A549 (cell line): ENCODE data around the gene DNM3.

Experiments
- CEBPB ChIP-seq, 2 experiments: fragments of >200 bp in 1 of 2; sonication (Bioruptor Twin) in 1 of 2; formaldehyde crosslinking in 1 of 2; IDR thresholded peaks; 2 replicates each; pipeline ENCODE4 v1.6.1; 2012 to 2016
- CTCF ChIP-seq: fragments of >200 bp; sonication (Bioruptor Twin); formaldehyde crosslinking; IDR thresholded peaks from 3 replicates; pipeline ENCODE4 v1.5.1; 2016
- E2F6 ChIP-seq: IDR thresholded peaks from 2 replicates; pipeline ENCODE4 v1.6.1; 2012; ENCODE audit warnings: low read depth, borderline replicate concordance
- EP300 ChIP-seq, 2 experiments: fragments of >200 bp; sonication (Bioruptor Twin); formaldehyde crosslinking; IDR thresholded peaks; 2 replicates in 1 of 2; 3 replicates in 1 of 2; pipeline ENCODE4 v1.6.1; 2016 to 2017
- ESRRA ChIP-seq: fragments of 150-350 bp; IDR thresholded peaks from 2 replicates; pipeline ENCODE4 v1.6.1; 2014; ENCODE audit warnings: mild to moderate bottlenecking, low read length, borderline replicate concordance
- PBX3 ChIP-seq: IDR thresholded peaks from 2 replicates; pipeline ENCODE4 v1.6.1; 2012
- POLR2A ChIP-seq: IDR thresholded peaks from 2 replicates; pipeline ENCODE4 v1.6.1; 2012; ENCODE audit warnings: mild to moderate bottlenecking, low read length
- RAD21 ChIP-seq, 2 experiments: fragments of >200 bp in 1 of 2; sonication (Bioruptor Twin) in 1 of 2; formaldehyde crosslinking in 1 of 2; IDR thresholded peaks in 1 of 2; conservative IDR thresholded peaks in 1 of 2; 2 replicates in 1 of 2; 3 replicates in 1 of 2; pipeline ENCODE4 v1.6.1; 2012 to 2018; ENCODE audit warnings: inconsistent platforms in 1 of 2
- RCOR1 ChIP-seq: fragments of 150-350 bp; IDR thresholded peaks from 2 replicates; pipeline ENCODE4 v1.6.1; 2014; ENCODE audit warnings: antibody characterized with exemption, low read length, low read depth
- SREBF2 ChIP-seq: fragments of 450-650 bp; IDR thresholded peaks from 2 replicates; pipeline ENCODE4 v1.6.1; 2014; ENCODE audit warnings: mild to moderate bottlenecking, moderate library complexity
- USF2 ChIP-seq: fragments of 450-650 bp; IDR thresholded peaks from 2 replicates; pipeline ENCODE4 v1.6.1; 2014; ENCODE audit warnings: antibody characterized with exemption
- ZFP36 ChIP-seq: fragments of 450-650 bp; IDR thresholded peaks from 2 replicates; pipeline ENCODE4 v1.6.1; 2014; ENCODE audit warnings: borderline replicate concordance; ENCODE audit not compliant: partially characterized antibody

- peak; percentile 99 for TF ChIP-seq CTCF
- no peak for TF ChIP-seq RCOR1
- TF ChIP-seq POLR2A, result no peak
- no peak for TF ChIP-seq ESRRA
- no peak for TF ChIP-seq CEBPB (IDR thresholded peaks at IDR 0.05)
- no peak for TF ChIP-seq USF2
- TF ChIP-seq E2F6, result no peak
- peak; percentile 95 to 96 for TF ChIP-seq RAD21 (conservative IDR thresholded peaks at IDR 0.05 in 1 of 2, IDR thresholded peaks at IDR 0.05 in 1 of 2)
- TF ChIP-seq PBX3, result no peak
- TF ChIP-seq SREBF2, result no peak
- no peak for TF ChIP-seq EP300 (IDR thresholded peaks at IDR 0.05)
- TF ChIP-seq ZFP36, result no peak
Observed at GRCh38 chr1:172429331-172430127, 588.2 kb downstream of the DNM3 start.
